ENCODE data around the gene OGFOD3.

The OGFOD3 gene

GRCh38 chr17:82408288-82408937, 10.0 kb downstream of the OGFOD3 start:
- DNase-seq (ENCODE audit: extremely low read depth in 1 of 2, low read depth in 1 of 2): no peak

GRCh38 chr17:82407255-82407654, 11.1 kb downstream of the OGFOD3 start:
- no peak for DNase-seq (ENCODE audit: extremely low read depth in 1 of 2, low read depth in 1 of 2)

GRCh38 chr17:82406131-82406671, 12.2 kb downstream of the OGFOD3 start:
- DNase-seq (ENCODE audit: extremely low read depth in 1 of 2, low read depth in 1 of 2): no peak

GRCh38 chr17:82405051-82405450, 13.3 kb downstream of the OGFOD3 start:
- DNase-seq (ENCODE audit: extremely low read depth in 1 of 2, low read depth in 1 of 2): no peak

GRCh38 chr17:82403662-82404660, 14.4 kb downstream of the OGFOD3 start:
- no peak for DNase-seq (ENCODE audit: extremely low read depth in 1 of 2, low read depth in 1 of 2)

- DNase-seq (ENCODE audit: extremely low read depth in 1 of 2, low read depth in 1 of 2): no peak
These were observed 15.5 kb downstream of the OGFOD3 start for GRCh38 chr17:82402865-82403264.

- DNase-seq (ENCODE audit: extremely low read depth in 1 of 2, low read depth in 1 of 2): peak in 1 of 2 donors; percentile 27
These were observed 17.6 kb downstream of the OGFOD3 start for GRCh38 chr17:82400830-82401229.

- DNase-seq (ENCODE audit: extremely low read depth in 1 of 2, low read depth in 1 of 2): no peak
These were observed 18.2 kb downstream of the OGFOD3 start for GRCh38 chr17:82400206-82400605.

- no peak for DNase-seq (ENCODE audit: extremely low read depth in 1 of 2, low read depth in 1 of 2)
These were observed 18.7 kb downstream of the OGFOD3 start for GRCh38 chr17:82399601-82400101.

- no peak for DNase-seq (ENCODE audit: extremely low read depth in 1 of 2, low read depth in 1 of 2)
These were observed 19.3 kb downstream of the OGFOD3 start for GRCh38 chr17:82399041-82399441.

- no peak for DNase-seq (ENCODE audit: extremely low read depth in 1 of 2, low read depth in 1 of 2)
These were observed 20.7 kb downstream of the OGFOD3 start for GRCh38 chr17:82397449-82398335.

GRCh38 chr17:82396601-82397435, 21.6 kb downstream of the OGFOD3 start:
- DNase-seq (ENCODE audit: extremely low read depth in 1 of 2, low read depth in 1 of 2): no peak

- no peak for DNase-seq (ENCODE audit: extremely low read depth in 1 of 2, low read depth in 1 of 2)
These were observed 24.1 kb downstream of the OGFOD3 start for GRCh38 chr17:82394278-82394677.

GRCh38 chr17:82392941-82393340, 25.4 kb downstream of the OGFOD3 start:
- no peak for DNase-seq (ENCODE audit: extremely low read depth in 1 of 2, low read depth in 1 of 2)

GRCh38 chr17:82392209-82392920, 26.0 kb downstream of the OGFOD3 start:
- no peak for DNase-seq (ENCODE audit: extremely low read depth in 1 of 2, low read depth in 1 of 2)

- no peak for DNase-seq (ENCODE audit: extremely low read depth in 1 of 2, low read depth in 1 of 2)
These were observed 26.8 kb downstream of the OGFOD3 start for GRCh38 chr17:82391496-82392066.

GRCh38 chr17:82390860-82391435, 27.4 kb downstream of the OGFOD3 start:
- DNase-seq (ENCODE audit: extremely low read depth in 1 of 2, low read depth in 1 of 2): no peak

All from activated CD8-positive, alpha-beta memory T cell treated with anti-CD3 and anti-CD28 coated beads for 1 hour (primary cell).